Activated CD8-positive, alpha-beta memory T cell treated with anti-CD3 and anti-CD28 coated beads, Interleukin-2, amount 10 ng/mL, durations not matched to agents 7 days and 5 days (primary cell): ENCODE measurements around the gene ELFN2. TPM values are rescaled to one million over a fixed set of nuclear protein-coding genes. Genes with fewer than 3 reads are reported as not detected.

Source experiments
- ATAC-seq: fragments of 150-1000 bp; cut with Tn5 transposase; one replicate; pipeline ENCODE4 v1.10.0; 2021; ENCODE audit warnings: moderate library complexity
- CTCF ChIA-PET: fragments of 350-600 bp; sonication (Branson Sonifier 250); formaldehyde crosslinking; loops from one replicate; lab custom pipeline; 2021; ENCODE audit warnings: antibody characterized with exemption; lab: Charles Lee
- DNase-seq: peaks from one replicate; pipeline ENCODE4 v3.0.0-alpha.2; 2020
- H3K27ac Mint-ChIP-seq: one replicate; pipeline ENCODE4 v1.8.0; 2021; ENCODE audit warnings: mild to moderate bottlenecking, mixed read lengths
- H3K27me3 Mint-ChIP-seq: one replicate; pipeline ENCODE4 v1.8.0; 2021; ENCODE audit warnings: mixed read lengths
- H3K36me3 Mint-ChIP-seq: one replicate; pipeline ENCODE4 v1.8.0; 2021; ENCODE audit warnings: mild to moderate bottlenecking, mixed read lengths
- H3K4me1 Mint-ChIP-seq: one replicate; pipeline ENCODE4 v1.8.0; 2021; ENCODE audit warnings: mixed read lengths
- H3K4me3 Mint-ChIP-seq: one replicate; pipeline ENCODE4 v1.8.0; 2021; ENCODE audit warnings: mild to moderate bottlenecking, moderate library complexity, mixed read lengths
- H3K9me3 Mint-ChIP-seq: one replicate; pipeline ENCODE4 v1.8.0; 2022; ENCODE audit warnings: low read depth, mixed read lengths
- total RNA-seq, 2 experiments: library from RNA; stranded (reverse); gene quantifications; one replicate each; pipeline ENCODE4 v1.2.3, GENCODE V29; 2021

ELFN2 gene
- total RNA-seq, 2 experiments from 2014 or later: 0.07 to 0.50 TPM

DNA sequence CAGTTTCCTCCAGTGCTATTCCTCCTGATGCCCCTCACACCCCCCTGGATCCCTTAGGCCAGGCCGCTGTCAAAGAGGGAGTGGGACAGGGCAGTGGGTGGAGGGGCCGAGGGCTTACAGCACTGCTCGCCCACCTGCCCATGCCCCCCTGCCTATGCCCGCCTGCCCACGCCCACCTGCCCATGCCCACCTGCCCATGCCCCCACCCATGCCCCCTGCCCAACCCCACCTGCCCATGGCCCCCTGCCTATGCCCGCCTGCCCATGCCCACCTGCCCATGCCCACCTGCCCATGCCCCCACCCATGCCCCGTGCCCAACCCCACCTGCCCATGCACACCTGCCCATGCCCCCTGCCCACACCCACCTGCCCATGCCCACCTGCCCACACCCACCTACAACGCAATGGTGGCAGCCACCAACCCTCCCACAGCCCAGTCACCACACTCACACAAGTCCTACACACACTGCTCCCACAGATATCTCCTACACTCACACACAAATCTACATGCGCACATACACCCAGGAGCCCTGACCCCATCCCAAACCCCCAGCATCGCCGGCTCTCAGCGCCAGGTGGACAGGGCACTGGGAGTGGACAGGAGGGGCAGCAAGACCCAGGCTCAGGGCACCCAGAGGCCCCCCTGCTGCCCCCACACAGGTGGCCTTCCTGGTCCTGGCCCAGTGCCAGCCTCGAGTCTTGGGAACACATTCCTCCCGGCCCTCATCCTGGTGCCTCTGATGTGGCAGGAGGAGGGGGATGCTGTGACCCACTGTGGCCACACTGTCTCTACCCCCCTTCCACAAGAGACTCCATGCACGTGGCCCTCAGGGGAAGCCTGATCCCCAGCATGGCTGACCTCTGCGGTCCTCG lies 83.2 kb downstream of the ELFN2 start:
- H3K4me1 Mint-ChIP-seq: no peaks in the 10 kb centered on the region
- CTCF ChIA-PET: no interaction called here
- H3K27me3 Mint-ChIP-seq: peaks cover 12% of the 10 kb centered on the region
- no peaks in the 10 kb centered on the region for H3K36me3 Mint-ChIP-seq
- ATAC-seq: no peak
- DNase-seq: no peak
- no peak overlapping the region for H3K4me3 Mint-ChIP-seq
- no peaks in the 10 kb centered on the region for H3K9me3 Mint-ChIP-seq
- H3K27ac Mint-ChIP-seq: no peak overlapping the region

DNA sequence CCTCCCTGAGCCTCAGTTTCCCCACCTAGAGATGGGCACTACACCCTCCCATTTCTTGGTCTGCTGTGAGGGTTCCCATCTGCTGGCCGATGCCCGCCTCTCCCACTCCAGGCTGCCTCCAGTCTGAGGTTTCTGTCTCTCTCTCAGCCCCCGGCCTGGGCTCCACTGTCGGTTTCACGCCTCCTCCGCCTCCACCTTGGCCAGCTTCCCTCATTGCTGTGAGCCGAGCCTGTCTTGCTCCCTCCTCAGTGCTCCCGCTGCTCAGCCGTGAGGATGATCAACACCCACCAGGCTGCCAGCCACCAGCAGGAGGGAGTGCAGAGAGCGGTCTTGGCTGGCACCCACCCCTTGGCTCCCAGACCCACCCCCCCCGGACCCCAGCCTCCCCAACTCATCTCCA lies 83.9 kb downstream of the ELFN2 start:
- H3K9me3 Mint-ChIP-seq: no peaks in the 10 kb centered on the region
- H3K4me3 Mint-ChIP-seq: no peak overlapping the region
- no peaks in the 10 kb centered on the region for H3K36me3 Mint-ChIP-seq
- no peak for DNase-seq
- no peak for ATAC-seq
- peaks cover 14% of the 10 kb centered on the region for H3K27me3 Mint-ChIP-seq
- CTCF ChIA-PET: no interaction called here
- H3K4me1 Mint-ChIP-seq: no peaks in the 10 kb centered on the region
- no peak overlapping the region for H3K27ac Mint-ChIP-seq

DNA sequence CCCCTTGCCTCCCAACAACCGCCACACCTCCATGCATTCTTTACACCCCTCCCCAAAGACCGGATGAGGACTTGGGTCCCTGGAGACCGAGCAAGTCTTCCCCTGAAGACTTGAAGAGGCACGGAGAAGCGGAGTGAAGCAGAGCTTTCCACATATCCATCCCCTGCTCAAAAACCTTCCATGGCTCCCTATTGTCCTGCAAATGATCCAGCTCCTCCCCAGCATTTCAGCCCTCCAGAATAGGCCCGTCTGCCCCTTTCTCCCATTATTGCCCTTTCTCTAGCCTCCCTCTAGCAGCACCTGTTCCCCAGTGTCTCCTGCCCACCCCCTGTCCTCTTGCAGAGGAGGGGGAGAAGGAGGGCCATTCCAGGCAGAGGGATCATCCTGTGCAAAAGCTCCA lies 85.2 kb downstream of the ELFN2 start:
- ATAC-seq (no peak), DNase-seq (no peak)
- Mint-ChIP-seq H3K4me1 (no peaks in the 10 kb centered on the region), H3K9me3 (no peaks in the 10 kb centered on the region), H3K36me3 (no peaks in the 10 kb centered on the region), H3K4me3 (no peak overlapping the region), H3K27me3 (peaks cover 26% of the 10 kb centered on the region), H3K27ac (no peak overlapping the region)
- CTCF ChIA-PET: no interaction called here

DNA sequence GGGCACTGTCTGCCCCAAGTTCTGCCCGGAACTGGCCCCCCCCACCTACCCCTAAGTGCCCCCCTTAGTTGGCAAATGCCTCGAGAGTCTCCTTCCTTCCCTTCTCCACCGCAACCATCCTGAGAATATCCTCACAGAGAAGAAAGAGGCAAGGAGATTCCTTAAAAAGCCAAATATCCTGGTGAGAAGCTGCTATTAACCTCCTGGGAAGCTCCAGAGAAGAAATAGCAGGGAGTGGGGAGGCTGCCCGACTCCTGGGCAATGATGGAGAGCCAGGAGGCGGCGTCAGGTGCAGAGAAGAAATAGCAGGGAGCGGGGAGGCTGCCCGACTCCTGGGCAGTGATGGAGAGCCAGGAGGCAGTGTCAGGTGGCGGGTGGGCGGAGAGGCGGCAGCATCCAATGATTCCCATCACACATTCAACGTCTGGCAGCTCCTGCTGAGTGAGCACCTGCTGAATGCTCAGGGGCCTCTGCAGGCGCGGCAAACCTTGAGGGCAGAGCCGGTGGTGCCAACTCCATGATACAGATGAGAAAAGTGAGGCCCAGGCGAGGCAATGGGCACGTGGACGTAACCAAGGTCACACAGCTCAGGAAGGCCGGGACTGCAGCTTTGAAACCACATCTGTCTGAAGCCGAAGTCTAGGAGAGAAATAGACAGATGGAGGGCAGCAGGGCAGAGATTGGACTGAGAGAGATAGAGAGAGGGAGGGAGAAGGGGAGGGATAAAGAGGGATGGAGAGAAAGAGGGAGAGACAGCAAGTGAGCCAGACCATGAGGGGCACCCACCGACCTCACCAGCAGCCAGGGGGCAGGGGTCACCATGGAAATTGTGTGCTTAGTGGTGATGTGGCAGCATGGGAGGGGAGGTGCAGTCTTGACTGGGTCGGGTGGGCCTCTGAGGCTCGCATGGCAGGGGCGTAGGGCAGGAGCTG lies 86.7 kb downstream of the ELFN2 start:
- CTCF ChIA-PET: interaction anchor here (0.7 to 1.2 kb wide), 2 partner anchors 23 to 41 kb away, joined by 3 read pairs; no protein-coding TSS in a partner anchor
- no peak for ATAC-seq
- H3K4me3 Mint-ChIP-seq: no peak overlapping the region
- H3K27me3 Mint-ChIP-seq: peaks cover 39% of the 10 kb centered on the region
- H3K36me3 Mint-ChIP-seq: no peaks in the 10 kb centered on the region
- no peaks in the 10 kb centered on the region for H3K9me3 Mint-ChIP-seq
- no peaks in the 10 kb centered on the region for H3K4me1 Mint-ChIP-seq
- no peak for DNase-seq
- no peak overlapping the region for H3K27ac Mint-ChIP-seq

DNA sequence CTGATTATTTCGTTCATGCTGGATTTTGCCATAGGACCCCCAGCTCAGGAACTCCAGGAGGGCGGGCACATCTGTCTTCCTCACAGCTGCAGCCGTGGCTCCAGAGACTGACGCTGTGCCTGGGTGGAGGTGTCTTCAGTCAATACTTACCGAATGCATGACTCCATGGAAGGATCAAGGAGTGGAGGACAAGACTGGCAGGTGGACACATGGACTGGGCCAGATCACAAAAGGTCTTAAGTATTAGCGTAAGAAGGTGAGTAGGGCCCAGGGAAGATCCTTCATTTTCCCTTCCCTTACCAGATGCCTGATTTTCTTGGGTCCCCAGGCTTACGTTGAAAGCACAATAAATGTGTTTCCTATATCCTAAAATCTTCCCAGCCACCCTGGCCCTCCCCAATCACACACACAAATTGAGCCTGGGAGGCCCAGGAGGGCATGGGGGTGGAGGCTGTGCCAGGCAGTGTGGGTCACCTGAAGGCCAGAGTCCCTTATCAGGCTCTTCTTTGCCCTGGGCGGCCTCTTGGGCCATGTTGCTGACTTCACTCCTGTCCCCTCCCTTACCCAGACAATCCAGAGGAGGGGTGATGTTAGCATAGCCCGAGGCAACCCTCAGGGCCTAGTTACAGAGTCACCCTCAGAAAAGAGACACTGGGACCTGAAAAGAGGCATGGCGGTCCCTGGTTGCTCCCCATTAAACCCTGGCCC lies 88.6 kb downstream of the ELFN2 start:
- no peak overlapping the region for H3K27ac Mint-ChIP-seq
- H3K27me3 Mint-ChIP-seq: peaks cover 55% of the 10 kb centered on the region
- H3K9me3 Mint-ChIP-seq: no peaks in the 10 kb centered on the region
- ATAC-seq (no peak), DNase-seq (no peak)
- H3K36me3 Mint-ChIP-seq: no peaks in the 10 kb centered on the region
- CTCF ChIA-PET: no interaction called here
- H3K4me1 Mint-ChIP-seq: peaks cover 2% of the 10 kb centered on the region
- no peak overlapping the region for H3K4me3 Mint-ChIP-seq

DNA sequence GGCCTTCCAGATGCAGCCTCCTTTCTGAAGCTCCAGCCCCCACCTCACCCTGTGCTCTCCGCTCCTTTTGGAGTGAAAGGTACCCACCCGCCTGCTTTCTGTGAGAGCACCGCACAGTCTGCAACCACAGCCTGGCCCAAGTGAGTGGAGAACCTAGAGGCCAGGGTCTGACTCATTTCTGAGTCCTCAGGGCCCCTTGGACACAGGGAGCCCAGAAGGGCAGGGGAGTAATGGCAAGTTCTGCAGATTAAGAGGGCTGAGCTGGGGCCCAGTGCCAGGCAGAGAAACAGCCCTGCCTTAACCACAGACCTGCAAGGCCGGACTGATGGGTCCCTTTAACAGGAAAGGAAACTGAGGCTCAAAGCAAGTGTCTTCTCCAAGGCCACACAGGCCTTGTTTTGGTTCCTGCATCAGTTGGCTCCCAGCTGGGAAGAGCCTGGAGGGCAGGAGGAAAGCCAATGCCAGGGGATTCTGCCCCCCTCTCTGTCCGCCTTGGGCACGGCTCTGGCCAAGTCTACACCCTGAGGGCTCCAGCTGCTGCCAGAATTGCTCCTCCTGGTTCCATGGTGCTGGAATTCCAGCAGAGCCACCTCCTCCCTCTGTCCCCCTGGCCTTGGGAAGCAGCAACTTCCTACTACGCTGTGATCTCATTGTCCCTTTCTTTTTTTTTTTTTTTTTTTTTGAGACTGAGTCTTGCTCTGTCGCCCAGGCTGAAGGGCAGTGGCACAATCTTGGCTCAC lies 89.9 kb downstream of the ELFN2 start:
- Mint-ChIP-seq H3K27me3 (peaks cover 69% of the 10 kb centered on the region), H3K4me1 (peaks cover 2% of the 10 kb centered on the region)

DNA sequence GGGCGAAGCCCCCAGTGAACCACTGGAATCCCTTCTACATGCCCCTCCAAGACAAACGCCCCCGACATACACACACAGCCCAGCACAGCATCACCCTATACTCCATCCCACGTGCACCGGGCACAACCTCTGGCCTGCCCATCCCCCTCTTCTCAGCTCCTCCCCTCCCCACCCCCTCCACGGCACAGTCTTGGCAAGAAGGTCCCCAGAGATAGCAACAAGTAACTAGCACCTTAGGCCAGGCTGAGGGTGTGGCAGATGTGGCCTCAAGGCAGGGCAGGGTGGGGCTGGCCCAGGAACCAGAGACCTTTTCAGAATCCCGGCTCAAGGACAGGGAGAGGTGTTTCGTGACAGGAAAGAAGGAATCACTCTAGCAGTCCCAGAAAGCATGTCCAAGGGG lies 90.7 kb downstream of the ELFN2 start:
- CTCF ChIA-PET: interaction anchor here (1.0 kb wide), 1 partner anchor 230 kb away, joined by 3 read pairs; no protein-coding TSS in a partner anchor
- peaks cover 2% of the 10 kb centered on the region for H3K4me1 Mint-ChIP-seq

More for the DNA sequence above, 89.9 kb downstream of the ELFN2 start:
- H3K27ac Mint-ChIP-seq: no peak overlapping the region
- CTCF ChIA-PET: interaction anchor here (0.9 to 1.0 kb wide), 2 partner anchors 21 to 230 kb away, joined by 3 to 4 read pairs; no protein-coding TSS in a partner anchor
- ATAC-seq (no peak), DNase-seq (no peak)
- no peak overlapping the region for H3K4me3 Mint-ChIP-seq
- no peaks in the 10 kb centered on the region for H3K36me3 Mint-ChIP-seq
- H3K9me3 Mint-ChIP-seq: no peaks in the 10 kb centered on the region

DNA sequence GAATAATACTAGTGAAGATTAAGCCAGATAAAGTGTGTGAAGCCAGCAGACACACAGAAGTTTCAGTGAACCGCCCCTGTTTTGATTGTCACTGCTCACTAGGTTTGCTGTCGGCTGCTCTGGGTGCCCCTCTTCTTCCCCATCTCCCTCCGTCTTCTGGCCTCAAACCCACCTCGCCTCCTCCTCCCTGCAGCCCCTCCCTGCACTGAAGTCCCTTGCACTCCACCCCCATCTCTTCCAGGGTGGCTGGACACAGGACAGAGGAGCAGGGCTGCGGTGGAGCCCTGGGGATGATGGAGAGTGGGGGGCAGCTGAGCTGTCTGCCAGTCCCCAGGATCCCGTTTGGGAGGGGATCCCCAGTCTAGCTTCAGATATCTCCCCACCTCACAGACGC lies 91.5 kb downstream of the ELFN2 start:
- DNase-seq (no peak), ATAC-seq (no peak)
- no peaks in the 10 kb centered on the region for H3K36me3 Mint-ChIP-seq
- no peak overlapping the region for H3K4me3 Mint-ChIP-seq
- H3K27ac Mint-ChIP-seq: no peak overlapping the region
- peaks cover 74% of the 10 kb centered on the region for H3K27me3 Mint-ChIP-seq
- no peaks in the 10 kb centered on the region for H3K9me3 Mint-ChIP-seq
- CTCF ChIA-PET: no interaction called here
- H3K4me1 Mint-ChIP-seq: peaks cover 2% of the 10 kb centered on the region

More for the DNA sequence above, 90.7 kb downstream of the ELFN2 start:
- Mint-ChIP-seq H3K27ac (no peak overlapping the region), H3K36me3 (no peaks in the 10 kb centered on the region), H3K27me3 (peaks cover 68% of the 10 kb centered on the region), H3K4me3 (no peak overlapping the region), H3K9me3 (no peaks in the 10 kb centered on the region)
- ATAC-seq (no peak), DNase-seq (no peak)

DNA sequence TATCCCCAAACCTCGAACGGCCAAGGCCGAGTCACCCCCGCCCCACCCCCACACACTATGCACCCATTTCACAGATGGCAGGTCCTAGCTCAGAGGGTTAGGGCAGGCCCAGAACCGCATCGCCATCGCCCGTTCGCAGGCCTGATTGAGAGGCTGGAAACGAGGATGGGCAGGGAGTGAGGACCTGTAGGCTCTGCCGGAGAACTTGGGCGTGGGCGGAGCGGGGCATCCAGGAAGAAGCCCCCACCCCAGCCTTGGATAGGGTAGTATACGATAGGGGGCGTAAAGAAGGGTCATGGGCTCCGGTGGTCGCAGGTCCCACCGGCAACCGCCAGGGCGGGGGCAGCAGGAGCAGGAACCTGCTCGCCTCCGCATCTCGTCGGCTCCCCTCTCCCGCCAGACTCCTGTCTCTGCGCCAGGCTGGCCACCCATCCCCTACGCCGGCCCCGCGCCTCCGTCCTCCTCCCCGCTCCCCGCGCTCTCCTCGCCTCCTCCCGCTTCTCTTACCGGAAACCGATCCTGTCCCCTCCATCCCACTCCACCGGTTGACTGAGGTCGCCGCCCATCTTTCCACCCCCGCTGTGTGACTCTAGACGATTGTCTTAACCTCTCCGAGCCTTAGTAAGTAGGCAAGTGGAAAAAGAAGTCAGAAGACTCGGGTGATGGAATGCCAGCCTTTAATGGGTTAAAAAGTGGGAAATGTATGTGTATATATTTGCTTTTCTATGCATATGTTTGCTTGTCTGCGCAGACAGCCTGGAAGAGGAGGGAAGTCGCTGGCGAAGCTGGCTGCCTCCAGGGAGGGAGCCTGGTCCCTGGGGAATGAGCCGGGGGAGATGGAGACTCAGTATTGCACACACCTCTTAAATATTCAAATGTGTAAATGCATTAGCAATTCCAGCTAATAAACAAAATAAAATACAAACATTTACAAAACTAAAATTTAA lies 92.1 kb downstream of the ELFN2 start:
- DNase-seq: no peak
- Mint-ChIP-seq H3K4me1 (peaks cover 2% of the 10 kb centered on the region), H3K27ac (no peak overlapping the region), H3K36me3 (no peaks in the 10 kb centered on the region), H3K9me3 (no peaks in the 10 kb centered on the region), H3K27me3 (peaks cover 70% of the 10 kb centered on the region), H3K4me3 (no peak overlapping the region)
- CTCF ChIA-PET: interaction anchor here (0.9 kb wide), 1 partner anchor 103 kb away, joined by 3 read pairs; no protein-coding TSS in a partner anchor
- ATAC-seq: no peak

DNA sequence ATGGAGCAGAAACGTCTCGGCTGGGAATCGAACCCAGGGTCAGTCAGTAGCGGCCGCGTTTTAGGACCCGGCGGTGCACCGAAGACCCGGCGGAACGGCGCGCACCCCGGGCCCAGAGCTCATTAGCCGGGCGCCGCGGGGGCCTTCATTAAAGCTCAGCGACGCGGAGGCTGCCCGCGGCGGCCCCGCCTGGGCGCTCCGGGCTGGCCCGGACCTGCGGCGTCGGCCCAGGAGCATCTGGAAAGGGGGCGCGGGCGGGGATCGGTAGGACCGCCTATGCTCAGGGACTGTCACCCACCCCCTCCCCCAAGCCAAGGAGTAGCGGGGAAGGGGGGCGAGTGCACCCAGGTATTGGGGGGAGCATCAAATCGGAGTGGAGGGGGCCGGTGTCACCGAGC lies 92.8 kb downstream of the ELFN2 start:
- Mint-ChIP-seq H3K4me3 (no peak overlapping the region), H3K36me3 (no peaks in the 10 kb centered on the region), H3K4me1 (peaks cover 2% of the 10 kb centered on the region), H3K27ac (no peak overlapping the region), H3K9me3 (no peaks in the 10 kb centered on the region), H3K27me3 (peaks cover 73% of the 10 kb centered on the region)
- CTCF ChIA-PET: interaction anchor here (0.8 to 1.5 kb wide), 4 partner anchors 67 to 138 kb away, joined by 3 to 6 read pairs (median 3); no protein-coding TSS in a partner anchor
- DNase-seq (no peak), ATAC-seq (no peak)

DNA sequence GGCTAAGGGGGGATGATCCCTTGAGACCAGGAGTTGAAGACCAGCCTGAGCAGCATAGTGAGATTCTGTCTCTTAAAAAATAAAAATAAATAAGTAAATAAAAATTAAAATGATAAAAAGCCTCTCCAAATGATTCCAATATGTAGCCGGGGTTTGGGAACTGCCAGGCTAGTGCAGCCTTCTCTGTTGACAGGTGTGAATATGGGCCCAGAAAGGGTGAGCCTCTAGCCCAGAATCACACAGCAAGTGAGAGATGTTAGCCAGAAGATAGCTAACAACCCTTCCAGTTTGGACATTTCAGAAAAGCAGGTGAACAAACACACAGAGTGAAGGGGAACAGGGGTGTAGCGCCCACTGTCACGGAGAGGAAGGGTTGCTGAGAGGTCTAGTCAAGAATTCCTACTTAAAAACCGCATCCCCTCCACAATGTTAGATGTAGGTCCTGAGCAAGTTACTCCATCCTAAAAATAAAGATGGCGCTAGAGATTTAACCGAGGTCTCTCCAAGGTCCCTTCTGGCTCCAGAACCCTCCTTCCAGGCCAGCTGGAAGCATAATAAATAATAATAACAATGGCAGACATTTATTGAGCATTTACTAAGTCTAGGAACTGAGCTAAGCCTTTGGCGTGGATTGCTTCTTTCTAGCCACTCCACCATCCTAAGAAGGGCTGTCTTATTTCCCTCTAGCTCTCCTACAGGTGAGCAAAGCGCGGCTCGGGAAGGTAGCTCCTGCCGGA lies 93.4 kb downstream of the ELFN2 start:
- ATAC-seq: no peak
- Mint-ChIP-seq H3K27ac (no peak overlapping the region), H3K9me3 (no peaks in the 10 kb centered on the region), H3K4me1 (peaks cover 2% of the 10 kb centered on the region), H3K4me3 (no peak overlapping the region), H3K27me3 (peaks cover 76% of the 10 kb centered on the region), H3K36me3 (no peaks in the 10 kb centered on the region)
- no peak for DNase-seq
- CTCF ChIA-PET: interaction anchor here (0.8 to 1.5 kb wide), 4 partner anchors 67 to 139 kb away, joined by 3 to 6 read pairs (median 3); no protein-coding TSS in a partner anchor
